ENCODE results near the gene ACKR3. TPM values are rescaled to one million over a fixed set of nuclear protein-coding genes. Genes with fewer than 3 reads are reported as not detected.

Gene ACKR3
- total RNA-seq, 2 donors from 2014 or later: 3.5 to 10.1 TPM

GRCh38 chr2:236582968-236583367 lies 13.3 kb downstream of the ACKR3 start:
- Histone ChIP-seq H3K4me3 (no peak overlapping the region), H3K4me1 (no peaks in the 10 kb centered on the region), H3K9me3 (no peaks in the 10 kb centered on the region), H3K27me3 (no peaks in the 10 kb centered on the region), H3K36me3 (no peaks in the 10 kb centered on the region), H3K9ac (ENCODE audit: low read depth in 2 of 2, low read length in 2 of 2) (no peak overlapping the region), H3K27ac (no peak overlapping the region)
- intact Hi-C loops (cut with DNase I): no loop called here
- no peak for DNase-seq
- TF ChIP-seq, protein P1, sequence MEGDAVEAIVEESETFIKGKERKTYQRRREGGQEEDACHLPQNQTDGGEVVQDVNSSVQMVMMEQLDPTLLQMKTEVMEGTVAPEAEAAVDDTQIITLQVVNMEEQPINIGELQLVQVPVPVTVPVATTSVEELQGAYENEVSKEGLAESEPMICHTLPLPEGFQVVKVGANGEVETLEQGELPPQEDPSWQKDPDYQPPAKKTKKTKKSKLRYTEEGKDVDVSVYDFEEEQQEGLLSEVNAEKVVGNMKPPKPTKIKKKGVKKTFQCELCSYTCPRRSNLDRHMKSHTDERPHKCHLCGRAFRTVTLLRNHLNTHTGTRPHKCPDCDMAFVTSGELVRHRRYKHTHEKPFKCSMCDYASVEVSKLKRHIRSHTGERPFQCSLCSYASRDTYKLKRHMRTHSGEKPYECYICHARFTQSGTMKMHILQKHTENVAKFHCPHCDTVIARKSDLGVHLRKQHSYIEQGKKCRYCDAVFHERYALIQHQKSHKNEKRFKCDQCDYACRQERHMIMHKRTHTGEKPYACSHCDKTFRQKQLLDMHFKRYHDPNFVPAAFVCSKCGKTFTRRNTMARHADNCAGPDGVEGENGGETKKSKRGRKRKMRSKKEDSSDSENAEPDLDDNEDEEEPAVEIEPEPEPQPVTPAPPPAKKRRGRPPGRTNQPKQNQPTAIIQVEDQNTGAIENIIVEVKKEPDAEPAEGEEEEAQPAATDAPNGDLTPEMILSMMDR (IDR thresholded peaks at IDR 0.05): no peak

DNA sequence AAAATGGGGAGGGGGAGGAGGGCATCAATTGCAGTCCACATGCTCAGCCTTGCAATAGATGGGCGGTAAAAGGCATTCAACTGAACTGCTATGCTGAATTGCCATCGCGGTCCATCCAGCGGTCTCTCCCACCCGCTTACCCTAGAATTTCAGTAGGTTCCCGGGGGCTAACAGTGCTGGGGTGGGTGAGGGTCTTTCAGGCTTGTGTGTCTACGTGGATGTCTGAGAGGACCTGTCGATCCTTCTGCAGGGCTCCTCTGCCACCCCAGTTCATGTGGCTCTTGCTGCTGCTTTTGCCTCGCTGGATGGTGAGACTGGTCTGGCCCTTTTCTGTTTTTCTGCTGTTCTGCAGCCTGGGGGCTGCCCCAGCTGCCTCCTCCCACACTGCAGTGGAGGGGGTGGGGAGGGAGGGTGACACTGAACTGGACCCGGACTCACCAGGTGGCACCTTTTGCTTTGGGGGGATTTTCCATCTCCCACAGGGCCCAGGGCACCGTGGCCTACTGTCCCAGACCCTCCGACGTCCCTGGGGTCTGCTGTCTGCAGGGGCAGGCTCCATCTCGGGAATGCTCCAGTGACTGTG lies 14.1 kb downstream of the ACKR3 start:
- Histone ChIP-seq H3K9ac (ENCODE audit: low read depth in 2 of 2, low read length in 2 of 2) (no peak overlapping the region), H3K4me1 (no peaks in the 10 kb centered on the region), H3K9me3 (no peaks in the 10 kb centered on the region), H3K27me3 (no peaks in the 10 kb centered on the region), H3K27ac (no peak overlapping the region), H3K4me3 (no peak overlapping the region), H3K36me3 (no peaks in the 10 kb centered on the region)
- intact Hi-C loops (cut with DNase I): no loop called here
- TF ChIP-seq, protein P1 (IDR thresholded peaks at IDR 0.05): no peak
- no peak for DNase-seq

DNA sequence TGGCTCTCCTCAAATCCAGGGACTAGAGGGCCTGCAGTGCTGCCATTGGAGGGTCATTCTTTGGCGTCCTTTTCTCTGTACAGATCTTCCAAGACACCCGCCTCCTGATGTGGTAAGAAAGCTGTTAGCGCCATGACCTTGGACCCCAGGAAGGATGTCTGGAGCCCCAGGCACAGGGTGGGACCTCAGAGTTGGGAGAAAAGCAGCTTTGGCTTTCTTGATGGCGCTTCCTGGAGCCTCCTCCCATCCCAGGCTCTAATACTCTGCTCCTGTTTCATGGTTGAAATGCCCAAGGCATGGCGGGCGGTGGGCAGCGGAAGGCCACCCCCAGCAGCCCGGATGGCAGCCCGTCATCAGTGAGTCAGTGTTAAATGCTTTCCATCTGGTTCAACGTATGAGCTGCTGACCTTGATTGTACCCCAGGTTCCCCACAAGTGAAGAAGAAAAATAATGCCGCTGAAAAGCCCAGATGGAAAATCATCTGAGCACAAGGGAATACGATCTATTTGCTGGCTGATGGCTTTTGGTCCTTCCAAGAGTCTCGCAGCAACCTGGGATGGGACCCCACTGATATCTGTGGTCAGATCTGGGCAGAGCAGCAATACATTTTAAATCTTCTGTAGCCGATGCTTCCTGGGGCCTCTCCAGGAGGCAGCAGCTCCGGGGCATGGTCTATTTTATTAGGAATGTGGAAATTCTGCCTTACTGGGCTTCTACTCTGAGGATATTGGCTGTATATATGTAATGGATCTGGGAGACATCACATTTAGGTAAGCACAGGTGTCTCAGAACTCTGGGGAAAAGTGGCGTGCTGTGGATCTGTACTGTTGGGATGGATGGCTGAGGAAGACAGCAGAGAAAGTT lies 15.1 kb downstream of the ACKR3 start:
- Histone ChIP-seq H3K4me3 (no peak overlapping the region), H3K4me1 (no peaks in the 10 kb centered on the region), H3K27me3 (no peaks in the 10 kb centered on the region), H3K36me3 (no peaks in the 10 kb centered on the region), H3K9ac (ENCODE audit: low read depth in 2 of 2, low read length in 2 of 2) (no peak overlapping the region), H3K9me3 (no peaks in the 10 kb centered on the region), H3K27ac (no peak overlapping the region)
- intact Hi-C loops (cut with DNase I): no loop called here
- TF ChIP-seq, protein P1 (IDR thresholded peaks at IDR 0.05): no peak
- no peak for DNase-seq

DNA sequence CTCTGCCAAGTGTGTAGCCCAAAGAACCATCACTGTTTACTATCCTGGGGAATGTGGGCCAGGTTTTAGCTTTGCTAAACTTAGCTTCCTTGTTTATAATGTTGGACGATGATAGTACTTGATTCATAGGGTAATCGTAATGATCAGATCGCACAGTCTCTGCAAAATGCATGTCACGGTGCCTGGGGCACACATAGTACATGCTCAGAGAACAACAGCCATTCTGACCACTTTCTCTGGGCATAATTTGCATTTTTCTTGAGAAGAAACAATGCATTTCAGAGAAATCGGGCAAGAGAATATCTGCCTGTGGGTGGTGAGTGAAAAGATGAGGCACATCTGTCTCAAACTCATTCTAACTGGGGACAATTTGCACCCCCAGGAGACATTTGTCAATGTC lies 16.3 kb downstream of the ACKR3 start:
- Histone ChIP-seq H3K4me3 (no peak overlapping the region), H3K27ac (no peak overlapping the region), H3K9ac (ENCODE audit: low read depth in 2 of 2, low read length in 2 of 2) (no peak overlapping the region), H3K36me3 (no peaks in the 10 kb centered on the region), H3K27me3 (no peaks in the 10 kb centered on the region), H3K9me3 (no peaks in the 10 kb centered on the region), H3K4me1 (no peaks in the 10 kb centered on the region)
- TF ChIP-seq, protein P1 (IDR thresholded peaks at IDR 0.05): no peak
- intact Hi-C loops (cut with DNase I): no loop called here
- DNase-seq: no peak

- intact Hi-C loops (cut with DNase I): no loop called here
- Histone ChIP-seq H3K4me3 (no peak overlapping the region), H3K27ac (no peak overlapping the region), H3K4me1 (no peaks in the 10 kb centered on the region), H3K9me3 (no peaks in the 10 kb centered on the region), H3K36me3 (no peaks in the 10 kb centered on the region), H3K27me3 (no peaks in the 10 kb centered on the region), H3K9ac (ENCODE audit: low read depth in 2 of 2, low read length in 2 of 2) (no peak overlapping the region)
- no peak for DNase-seq
- TF ChIP-seq, protein P1 (IDR thresholded peaks at IDR 0.05): no peak
Observed at GRCh38 chr2:236587861-236588815, 18.5 kb downstream of the ACKR3 start.

Measured in colonic mucosa (tissue), 4 donors.